CD4-positive, alpha-beta T cell (primary cell): ENCODE data around the gene SORCS2. TPM values are rescaled to one million over a fixed set of nuclear protein-coding genes. Genes with fewer than 3 reads are reported as not detected.

Experiments
- ATAC-seq: fragments of 200-7000 bp; cut with Tn5 transposase; one replicate; pipeline ENCODE4 v1.10.0; 2022; ENCODE audit warnings: mild to moderate bottlenecking; ENCODE audit not compliant: poor library complexity
- CTCF ChIA-PET: fragments of 350-600 bp; sonication (Branson Sonifier 250); formaldehyde crosslinking; loops from one replicate; lab custom pipeline; 2021; ENCODE audit warnings: antibody characterized with exemption, inconsistent platforms; lab: Charles Lee
- POLR2A ChIA-PET: fragments of 350-600 bp; sonication (Branson Sonifier 250); formaldehyde crosslinking; loops from one replicate; lab custom pipeline; 2021; ENCODE audit warnings: antibody characterized with exemption, inconsistent platforms; lab: Charles Lee
- DNase-seq, 14 experiments: peaks; one replicate each; pipeline ENCODE4 v3.0.0-alpha.2; 2013 to 2020; ENCODE audit warnings: mixed read lengths in 2 of 14
- H3K27ac ChIP-seq, 2 donors: one replicate each; pipeline versions ENCODE4 v1.5.1 to v1.7.0; 2013; ENCODE audit warnings: low read length in 2 of 2, low read depth in 1 of 2, mild to moderate bottlenecking in 1 of 2
- H3K27me3 ChIP-seq, 2 experiments: 1 replicate in 1 of 2; 2 replicates in 1 of 2; pipeline versions ENCODE4 v1.6.1 to v1.7.0; 2013; ENCODE audit warnings: low read length in 2 of 2, control low read depth in 1 of 2, mild to moderate bottlenecking in 1 of 2, moderate library complexity in 1 of 2; ENCODE audit not compliant: insufficient read depth in 2 of 2, control insufficient read depth in 1 of 2
- H3K36me3 ChIP-seq: one replicate; pipeline ENCODE4 v1.6.1; 2013; ENCODE audit warnings: low read length, control low read depth; ENCODE audit not compliant: insufficient read depth
- H3K4me1 ChIP-seq: one replicate; pipeline ENCODE4 v1.6.1; 2013; ENCODE audit warnings: low read length, control low read depth; ENCODE audit not compliant: insufficient read depth
- H3K4me3 ChIP-seq: one replicate; pipeline ENCODE4 v1.5.1; 2013; ENCODE audit warnings: mild to moderate bottlenecking, low read length, moderate library complexity
- H3K9me3 ChIP-seq, 2 experiments: 1 replicate in 1 of 2; 2 replicates in 1 of 2; pipeline versions ENCODE4 v1.6.1 to v1.7.0; 2013; ENCODE audit warnings: low read length in 2 of 2, mild to moderate bottlenecking in 2 of 2, control low read depth in 1 of 2, moderate library complexity in 1 of 2; ENCODE audit not compliant: control insufficient read depth in 1 of 2, insufficient read depth in 1 of 2
- H3K27ac Mint-ChIP-seq: one replicate; pipeline ENCODE4 v1.8.0; 2020; ENCODE audit warnings: mixed read lengths
- H3K27me3 Mint-ChIP-seq: one replicate; pipeline ENCODE4 v1.8.0; 2021; ENCODE audit warnings: mixed read lengths
- H3K36me3 Mint-ChIP-seq: one replicate; pipeline ENCODE4 v1.8.0; 2021; ENCODE audit warnings: low read depth, mixed read lengths
- H3K4me1 Mint-ChIP-seq: one replicate; pipeline ENCODE4 v1.8.0; 2021; ENCODE audit warnings: low read depth, mixed read lengths
- H3K4me3 Mint-ChIP-seq: one replicate; pipeline ENCODE4 v1.8.0; 2020; ENCODE audit warnings: mild to moderate bottlenecking, mixed read lengths
- H3K9me3 Mint-ChIP-seq: one replicate; pipeline ENCODE4 v1.8.0; 2020; ENCODE audit warnings: mixed read lengths
- CTCF ChIP-seq: fragments of 200-600 bp; IDR thresholded peaks from one replicate; pipeline ENCODE4 v1.8.0; 2022; ENCODE audit warnings: antibody characterized with exemption, mild to moderate bottlenecking
- intact Hi-C, 2 experiments: fragments of 100-400 bp; cut with DNase I in 1 of 2; cut with micrococcal nuclease in 1 of 2; formaldehyde crosslinking; loops; one replicate each; pipeline versions ENCODE4 v1.15.1 to v1.9.0; 2023 to 2025; cut with DNase I, micrococcal nuclease
- total RNA-seq, 174 experiments: library from RNA in 2 of 174; stranded (reverse) in 2 of 174; gene quantifications; one replicate each; pipeline ENCODE4 v1.2.3 and lab custom pipeline; 2021 to 2026

The SORCS2 gene
- total RNA-seq, 2 experiments from 2014 or later = not detected

- Mint-ChIP-seq H3K27me3 (no peaks in the 10 kb centered on the region), H3K36me3 (no peaks in the 10 kb centered on the region), H3K4me1 (no peaks in the 10 kb centered on the region), H3K9me3 (peaks cover 11% of the 10 kb centered on the region), H3K27ac (no peak overlapping the region), H3K4me3 (no peak overlapping the region)
- DNase-seq (no peak), ATAC-seq (no peak)
- peaks cover 15 to 57% of the 10 kb centered on the region in 2 experiments for H3K9me3 ChIP-seq
- no peak overlapping the region for H3K27ac ChIP-seq
- TF ChIP-seq CTCF = no peak
- H3K36me3 ChIP-seq = no peaks in the 10 kb centered on the region
- H3K4me1 ChIP-seq = no peaks in the 10 kb centered on the region
- ChIA-PET CTCF (no interaction called here), POLR2A (no interaction called here)
- peaks cover 0 to 2% of the 10 kb centered on the region in 2 experiments for H3K27me3 ChIP-seq
- no peak overlapping the region for H3K4me3 ChIP-seq
- intact Hi-C loops = no loop called here
Observed at GRCh38 chr4:7557456-7557855, 365.1 kb downstream of the SORCS2 start.

GRCh38 chr4:7558436-7558835, 366.1 kb downstream of the SORCS2 start:
- H3K9me3 Mint-ChIP-seq = peaks cover 8% of the 10 kb centered on the region
- no peak overlapping the region for H3K27ac ChIP-seq
- no peak overlapping the region for H3K4me3 ChIP-seq
- no peaks in the 10 kb centered on the region for H3K4me1 Mint-ChIP-seq
- H3K36me3 ChIP-seq = no peaks in the 10 kb centered on the region
- intact Hi-C loops = no loop called here
- no peak for DNase-seq
- H3K4me3 Mint-ChIP-seq = no peak overlapping the region
- ATAC-seq = no peak
- ChIA-PET CTCF (no interaction called here), POLR2A (no interaction called here)
- no peak overlapping the region for H3K27ac Mint-ChIP-seq
- H3K36me3 Mint-ChIP-seq = no peaks in the 10 kb centered on the region
- H3K4me1 ChIP-seq = no peaks in the 10 kb centered on the region
- H3K27me3 ChIP-seq = peaks cover 0 to 2% of the 10 kb centered on the region in 2 experiments
- H3K27me3 Mint-ChIP-seq = no peaks in the 10 kb centered on the region
- no peak for TF ChIP-seq CTCF
- peaks cover 6 to 49% of the 10 kb centered on the region in 2 experiments for H3K9me3 ChIP-seq

- H3K9me3 Mint-ChIP-seq = peaks cover 7% of the 10 kb centered on the region
- H3K4me3 ChIP-seq = no peak overlapping the region
- H3K4me3 Mint-ChIP-seq = no peak overlapping the region
- H3K9me3 ChIP-seq = peaks cover 0 to 43% of the 10 kb centered on the region in 2 experiments
- no peaks in the 10 kb centered on the region for H3K27me3 Mint-ChIP-seq
- intact Hi-C loops = no loop called here
- H3K36me3 ChIP-seq = no peaks in the 10 kb centered on the region
- no peak overlapping the region for H3K27ac Mint-ChIP-seq
- no peak for TF ChIP-seq CTCF
- no peaks in the 10 kb centered on the region for H3K4me1 Mint-ChIP-seq
- DNase-seq (no peak), ATAC-seq (no peak)
- H3K27me3 ChIP-seq = peaks cover 0 to 2% of the 10 kb centered on the region in 2 experiments
- no peaks in the 10 kb centered on the region for H3K4me1 ChIP-seq
- H3K36me3 Mint-ChIP-seq = no peaks in the 10 kb centered on the region
- POLR2A ChIA-PET = no interaction called here
- no peak overlapping the region for H3K27ac ChIP-seq
- CTCF ChIA-PET = no interaction called here
Observed at GRCh38 chr4:7559316-7559715, 367.0 kb downstream of the SORCS2 start.
